Activated CD4-positive, alpha-beta T cell treated with anti-CD3 and anti-CD28 coated beads, Interleukin-2, amount 10 ng/mL, durations not matched to agents 7 days and 5 days (primary cell): ENCODE results near the gene ESPN. TPM values are rescaled to one million over a fixed set of nuclear protein-coding genes. Genes with fewer than 3 reads are reported as not detected.
"Not testable (repeated sequence)": the region's sequence is repeated elsewhere in the genome, so short reads cannot be mapped to it uniquely, and the experiment has no call there.

Source experiments
- CTCF ChIA-PET: fragments of 350-600 bp; sonication (Branson Sonifier 250); formaldehyde crosslinking; loops from one replicate; lab custom pipeline; 2021; ENCODE audit warnings: antibody characterized with exemption; lab: Charles Lee
- POLR2A ChIA-PET: fragments of 350-600 bp; sonication (Branson Sonifier 250); formaldehyde crosslinking; loops from one replicate; lab custom pipeline; 2021; ENCODE audit warnings: antibody characterized with exemption; lab: Charles Lee
- DNase-seq: peaks from one replicate; pipeline ENCODE4 v3.0.0-alpha.2; 2020
- H3K27ac Mint-ChIP-seq: one replicate; pipeline ENCODE4 v1.8.0; 2021; ENCODE audit warnings: mild to moderate bottlenecking, moderate library complexity, mixed read lengths
- H3K27me3 Mint-ChIP-seq: one replicate; pipeline ENCODE4 v1.8.0; 2021; ENCODE audit warnings: mixed read lengths
- H3K36me3 Mint-ChIP-seq: one replicate; pipeline ENCODE4 v1.8.0; 2021; ENCODE audit warnings: low read depth, mixed read lengths
- H3K4me1 Mint-ChIP-seq: one replicate; pipeline ENCODE4 v1.8.0; 2021; ENCODE audit warnings: mixed read lengths
- H3K4me3 Mint-ChIP-seq: one replicate; pipeline ENCODE4 v1.8.0; 2021; ENCODE audit warnings: mild to moderate bottlenecking, moderate library complexity, mixed read lengths
- H3K9me3 Mint-ChIP-seq: one replicate; pipeline ENCODE4 v1.8.0; 2021; ENCODE audit warnings: mixed read lengths
- total RNA-seq, 2 experiments: library from RNA; stranded (reverse); gene quantifications; one replicate each; pipeline ENCODE4 v1.2.3, GENCODE V29; 2021

ESPN gene
- total RNA-seq, 2 experiments from 2014 or later, result 0.56 to 0.77 TPM

GRCh38 chr1:6393400-6394187, 31.0 kb upstream of the ESPN start, which contains the start of gene ACOT7:
ACOT7 (minus strand) TSS chr1:6393767; CDS start chr1:6393399, 368 bp downstream.
- Mint-ChIP-seq H3K9me3 (no peaks in the 10 kb centered on the region), H3K36me3 (peaks cover 15% of the 10 kb centered on the region), H3K27ac (peak within 1 kb of the TSS; percentile 97), H3K4me1 (peaks cover 43% of the 10 kb centered on the region), H3K4me3 (peak within 1 kb of the TSS; percentile 88), H3K27me3 (no peaks in the 10 kb centered on the region)
- POLR2A ChIA-PET, result interaction anchor here (0.6 to 2.0 kb wide), 5 partner anchors 31 to 439 kb away, joined by 3 to 6 read pairs (median 3); no protein-coding TSS in a partner anchor
- peak; percentile 91 for DNase-seq
- CTCF ChIA-PET, result interaction anchor here (1.1 to 2.6 kb wide), 7 partner anchors 9 to 147 kb away, joined by 3 to 8 read pairs (median 4); no protein-coding TSS in a partner anchor

GRCh38 chr1:6395130-6395529, 29.4 kb upstream of the ESPN start:
- DNase-seq, H3K27me3 Mint-ChIP-seq, POLR2A ChIA-PET, H3K9me3 Mint-ChIP-seq: not testable (repeated sequence)
- Mint-ChIP-seq H3K4me1 (peaks cover 36% of the 10 kb centered on the region), H3K27ac (peak overlapping the region; percentile 82), H3K4me3 (peak overlapping the region; percentile 78), H3K36me3 (peaks cover 12% of the 10 kb centered on the region)
- CTCF ChIA-PET, result interaction anchor here (0.9 to 2.2 kb wide), 5 partner anchors 26 to 149 kb away, joined by 3 to 6 read pairs (median 3); no protein-coding TSS in a partner anchor

GRCh38 chr1:6395781-6396244, 28.8 kb upstream of the ESPN start:
- H3K27me3 Mint-ChIP-seq, H3K27ac Mint-ChIP-seq, DNase-seq, POLR2A ChIA-PET, H3K4me3 Mint-ChIP-seq, H3K9me3 Mint-ChIP-seq: not testable (repeated sequence)
- peaks cover 34% of the 10 kb centered on the region for H3K4me1 Mint-ChIP-seq
- CTCF ChIA-PET, result interaction anchor here (0.6 to 2.2 kb wide), 3 partner anchors 28 to 149 kb away, joined by 3 to 6 read pairs (median 6); no protein-coding TSS in a partner anchor
- peaks cover 11% of the 10 kb centered on the region for H3K36me3 Mint-ChIP-seq

GRCh38 chr1:6396998-6397397, 27.6 kb upstream of the ESPN start:
- H3K4me3 Mint-ChIP-seq, result no peak overlapping the region
- CTCF ChIA-PET, result interaction anchor here (0.5 to 1.3 kb wide), 3 partner anchors 26 to 150 kb away, joined by 3 to 6 read pairs (median 3); no protein-coding TSS in a partner anchor
- peaks cover 5% of the 10 kb centered on the region for H3K27me3 Mint-ChIP-seq
- no peaks in the 10 kb centered on the region for H3K9me3 Mint-ChIP-seq
- H3K4me1 Mint-ChIP-seq, result peaks cover 29% of the 10 kb centered on the region
- DNase-seq, result peak; percentile 27
- POLR2A ChIA-PET, result no interaction called here
- peaks cover 6% of the 10 kb centered on the region for H3K36me3 Mint-ChIP-seq
- H3K27ac Mint-ChIP-seq, result peak overlapping the region; percentile 14

GRCh38 chr1:6397844-6398441, 26.6 kb upstream of the ESPN start:
- no peak for DNase-seq
- POLR2A ChIA-PET, result no interaction called here
- Mint-ChIP-seq H3K9me3 (no peaks in the 10 kb centered on the region), H3K27me3 (peaks cover 6% of the 10 kb centered on the region), H3K27ac (no peak overlapping the region), H3K4me3 (no peak overlapping the region), H3K4me1 (peaks cover 24% of the 10 kb centered on the region), H3K36me3 (peaks cover 5% of the 10 kb centered on the region)
- CTCF ChIA-PET, result interaction anchor here (1.0 to 1.3 kb wide), 2 partner anchors 37 to 151 kb away, joined by 3 to 6 read pairs; no protein-coding TSS in a partner anchor

GRCh38 chr1:6399294-6399693, 25.3 kb upstream of the ESPN start:
- H3K27me3 Mint-ChIP-seq, result peaks cover 7% of the 10 kb centered on the region
- DNase-seq, result no peak
- POLR2A ChIA-PET, result no interaction called here
- no peak overlapping the region for H3K4me3 Mint-ChIP-seq
- CTCF ChIA-PET, result interaction anchor here (1.0 to 2.1 kb wide), 4 partner anchors 16 to 153 kb away, joined by 4 to 6 read pairs (median 4); no protein-coding TSS in a partner anchor
- peaks cover 4% of the 10 kb centered on the region for H3K36me3 Mint-ChIP-seq
- no peak overlapping the region for H3K27ac Mint-ChIP-seq
- peaks cover 21% of the 10 kb centered on the region for H3K4me1 Mint-ChIP-seq
- H3K9me3 Mint-ChIP-seq, result no peaks in the 10 kb centered on the region

GRCh38 chr1:6401673-6402072, 22.9 kb upstream of the ESPN start:
- Mint-ChIP-seq H3K4me3 (no peak overlapping the region), H3K27ac (no peak overlapping the region), H3K27me3 (peaks cover 10% of the 10 kb centered on the region), H3K9me3 (no peaks in the 10 kb centered on the region), H3K4me1 (peaks cover 15% of the 10 kb centered on the region), H3K36me3 (no peaks in the 10 kb centered on the region)
- CTCF ChIA-PET, result interaction anchor here (1.0 kb wide), 1 partner anchor 22 kb away, joined by 3 read pairs; no protein-coding TSS in a partner anchor
- POLR2A ChIA-PET, result no interaction called here
- no peak for DNase-seq

- Mint-ChIP-seq H3K27ac (no peak overlapping the region), H3K27me3 (peaks cover 25% of the 10 kb centered on the region), H3K9me3 (no peaks in the 10 kb centered on the region), H3K4me1 (peaks cover 6% of the 10 kb centered on the region), H3K4me3 (no peak overlapping the region), H3K36me3 (no peaks in the 10 kb centered on the region)
- CTCF ChIA-PET, result interaction anchor here (0.6 to 1.8 kb wide), 3 partner anchors 14 to 203 kb away, joined by 3 to 4 read pairs (median 4); partner anchors contain the start of gene ACOT7
- POLR2A ChIA-PET, result interaction anchor here (0.6 kb wide), 1 partner anchor 170 kb away, joined by 3 read pairs; no protein-coding TSS in a partner anchor
- DNase-seq, result no peak
Measured at GRCh38 chr1:6408023-6408422, 16.6 kb upstream of the ESPN start.

GRCh38 chr1:6409053-6409452, 15.5 kb upstream of the ESPN start:
- no peak overlapping the region for H3K27ac Mint-ChIP-seq
- H3K27me3 Mint-ChIP-seq, result peaks cover 30% of the 10 kb centered on the region
- CTCF ChIA-PET, result interaction anchor here (0.7 kb wide), 2 partner anchors 84 to 342 kb away, joined by 3 read pairs; no protein-coding TSS in a partner anchor
- H3K4me1 Mint-ChIP-seq, result peaks cover 5% of the 10 kb centered on the region
- POLR2A ChIA-PET, result no interaction called here
- no peak for DNase-seq
- H3K4me3 Mint-ChIP-seq, result no peak overlapping the region
- H3K36me3 Mint-ChIP-seq, result no peaks in the 10 kb centered on the region
- no peaks in the 10 kb centered on the region for H3K9me3 Mint-ChIP-seq

GRCh38 chr1:6409733-6410132, 14.8 kb upstream of the ESPN start:
- ChIA-PET POLR2A (no interaction called here), CTCF (interaction anchor here (0.7 to 1.6 kb wide), 3 partner anchors 83 to 342 kb away, joined by 3 to 8 read pairs (median 3); no protein-coding TSS in a partner anchor)
- H3K27me3 Mint-ChIP-seq, result peaks cover 36% of the 10 kb centered on the region
- DNase-seq, result no peak
- H3K27ac Mint-ChIP-seq, result no peak overlapping the region
- H3K4me3 Mint-ChIP-seq, result no peak overlapping the region
- H3K36me3 Mint-ChIP-seq, result no peaks in the 10 kb centered on the region
- H3K4me1 Mint-ChIP-seq, result peaks cover 9% of the 10 kb centered on the region
- no peaks in the 10 kb centered on the region for H3K9me3 Mint-ChIP-seq

- peaks cover 7% of the 10 kb centered on the region for H3K4me1 Mint-ChIP-seq
- peaks cover 38% of the 10 kb centered on the region for H3K27me3 Mint-ChIP-seq
- H3K4me3 Mint-ChIP-seq, result no peak overlapping the region
- H3K27ac Mint-ChIP-seq, result no peak overlapping the region
- CTCF ChIA-PET, result interaction anchor here (1.6 kb wide), 1 partner anchor 164 kb away, joined by 8 read pairs; no protein-coding TSS in a partner anchor
- H3K9me3 Mint-ChIP-seq, result no peaks in the 10 kb centered on the region
- POLR2A ChIA-PET, result no interaction called here
- H3K36me3 Mint-ChIP-seq, result no peaks in the 10 kb centered on the region
- no peak for DNase-seq
Measured at GRCh38 chr1:6410248-6410893, 14.2 kb upstream of the ESPN start.

GRCh38 chr1:6412896-6413295, 11.7 kb upstream of the ESPN start:
- Mint-ChIP-seq H3K36me3 (no peaks in the 10 kb centered on the region), H3K27me3 (peaks cover 54% of the 10 kb centered on the region), H3K4me3 (no peak overlapping the region), H3K4me1 (peaks cover 9% of the 10 kb centered on the region), H3K27ac (no peak overlapping the region), H3K9me3 (no peaks in the 10 kb centered on the region)
- POLR2A ChIA-PET, result no interaction called here
- CTCF ChIA-PET, result interaction anchor here (0.8 to 1.3 kb wide), 3 partner anchors 10 to 65 kb away, joined by 3 to 4 read pairs (median 4); no protein-coding TSS in a partner anchor
- DNase-seq, result no peak
